Activated B cell treated with CpG ODN at 0.5 μM for 24 hours (primary cell): ENCODE data around the gene MICU2. TPM values are rescaled to one million over a fixed set of nuclear protein-coding genes. Genes with fewer than 3 reads are reported as not detected.

ENCODE experiments used
- ATAC-seq: fragments of 200-7000 bp; cut with Tn5 transposase; one replicate; pipeline ENCODE4 v1.10.0; 2021; ENCODE audit warnings: low read depth, mild to moderate bottlenecking, moderate library complexity
- CTCF ChIA-PET: fragments of 350-600 bp; sonication (Branson Sonifier 250); formaldehyde crosslinking; loops from one replicate; lab custom pipeline; 2021; ENCODE audit warnings: antibody characterized with exemption; lab: Charles Lee
- POLR2A ChIA-PET: fragments of 350-600 bp; sonication (Branson Sonifier 250); formaldehyde crosslinking; loops from one replicate; lab custom pipeline; 2021; ENCODE audit warnings: antibody characterized with exemption; lab: Charles Lee
- DNase-seq: peaks from one replicate; pipeline ENCODE4 v3.0.0; 2022
- H3K27ac Mint-ChIP-seq: one replicate; pipeline ENCODE4 v1.8.0; 2020; ENCODE audit warnings: mixed read lengths
- H3K27me3 Mint-ChIP-seq: one replicate; pipeline ENCODE4 v1.8.0; 2021; ENCODE audit warnings: mixed read lengths
- H3K36me3 Mint-ChIP-seq: one replicate; pipeline ENCODE4 v1.8.0; 2021; ENCODE audit warnings: low read depth, mixed read lengths
- H3K4me1 Mint-ChIP-seq: one replicate; pipeline ENCODE4 v1.8.0; 2021; ENCODE audit warnings: mixed read lengths
- H3K4me3 Mint-ChIP-seq: one replicate; pipeline ENCODE4 v1.8.0; 2020; ENCODE audit warnings: mild to moderate bottlenecking, mixed read lengths
- H3K9me3 Mint-ChIP-seq: one replicate; pipeline ENCODE4 v1.8.0; 2020; ENCODE audit warnings: mixed read lengths
- CTCF ChIP-seq: fragments of 200-600 bp; IDR thresholded peaks from one replicate; pipeline ENCODE4 v1.8.0; 2022; ENCODE audit warnings: antibody characterized with exemption, mild to moderate bottlenecking
- intact Hi-C: fragments of 100-400 bp; cut with micrococcal nuclease; formaldehyde crosslinking; loops from one replicate; pipeline ENCODE4 v1.15.1; 2024
- total RNA-seq: library from RNA; stranded (reverse); gene quantifications from 2 replicates; pipeline ENCODE4 v1.2.3, GENCODE V29; 2022

Gene MICU2
- total RNA-seq, 1 donor from 2014 or later: 41.3 TPM

GRCh38 chr13:21539687-21540086 lies 64.3 kb downstream of the MICU2 start:
- intact Hi-C loops: no loop called here
- ChIA-PET CTCF (no interaction called here), POLR2A (no interaction called here)

GRCh38 chr13:21538753-21539152 lies 65.2 kb downstream of the MICU2 start:
- Mint-ChIP-seq H3K27me3 (no peaks in the 10 kb centered on the region), H3K9me3 (no peaks in the 10 kb centered on the region), H3K36me3 (peaks cover 38% of the 10 kb centered on the region), H3K27ac (peak overlapping the region; percentile 42), H3K4me3 (no peak overlapping the region), H3K4me1 (peaks cover 13% of the 10 kb centered on the region)
- ChIA-PET CTCF (no interaction called here), POLR2A (interaction anchor here (0.6 kb wide), 1 partner anchor 65 kb away, joined by 3 read pairs; no protein-coding TSS in a partner anchor)
- intact Hi-C loops: no loop called here
- DNase-seq: no peak
- no peak for TF ChIP-seq CTCF
- ATAC-seq: no peak

More at GRCh38 chr13:21539687-21540086, 64.3 kb downstream of the MICU2 start:
- no peak overlapping the region for H3K4me3 Mint-ChIP-seq
- H3K9me3 Mint-ChIP-seq: no peaks in the 10 kb centered on the region
- ATAC-seq: no peak
- peaks cover 39% of the 10 kb centered on the region for H3K36me3 Mint-ChIP-seq
- H3K27ac Mint-ChIP-seq: no peak overlapping the region
- no peak for DNase-seq
- TF ChIP-seq CTCF: no peak
- no peaks in the 10 kb centered on the region for H3K27me3 Mint-ChIP-seq
- peaks cover 21% of the 10 kb centered on the region for H3K4me1 Mint-ChIP-seq

GRCh38 chr13:21538280-21538679 lies 65.7 kb downstream of the MICU2 start:
- no peak overlapping the region for H3K27ac Mint-ChIP-seq
- POLR2A ChIA-PET: interaction anchor here (0.6 kb wide), 1 partner anchor 8 kb away, joined by 5 read pairs; no protein-coding TSS in a partner anchor

GRCh38 chr13:21537105-21537504 lies 66.9 kb downstream of the MICU2 start:
- ChIA-PET POLR2A (interaction anchor here (0.7 kb wide), 1 partner anchor 41 kb away, joined by 6 read pairs; no protein-coding TSS in a partner anchor), CTCF (no interaction called here)
- Mint-ChIP-seq H3K9me3 (no peaks in the 10 kb centered on the region), H3K27me3 (no peaks in the 10 kb centered on the region), H3K36me3 (peaks cover 46% of the 10 kb centered on the region), H3K27ac (no peak overlapping the region), H3K4me3 (no peak overlapping the region), H3K4me1 (peaks cover 4% of the 10 kb centered on the region)
- no peak for TF ChIP-seq CTCF
- intact Hi-C loops: no loop called here
- DNase-seq (no peak), ATAC-seq (no peak)

More at GRCh38 chr13:21538280-21538679, 65.7 kb downstream of the MICU2 start:
- intact Hi-C loops: no loop called here
- Mint-ChIP-seq H3K4me3 (no peak overlapping the region), H3K36me3 (peaks cover 38% of the 10 kb centered on the region), H3K27me3 (no peaks in the 10 kb centered on the region), H3K4me1 (peaks cover 11% of the 10 kb centered on the region), H3K9me3 (no peaks in the 10 kb centered on the region)
- no peak for TF ChIP-seq CTCF
- ATAC-seq (no peak), DNase-seq (no peak)
- CTCF ChIA-PET: no interaction called here

GRCh38 chr13:21534760-21535159 lies 69.2 kb downstream of the MICU2 start:
- Mint-ChIP-seq H3K27ac (no peak overlapping the region), H3K4me1 (peaks cover 3% of the 10 kb centered on the region), H3K27me3 (no peaks in the 10 kb centered on the region), H3K9me3 (no peaks in the 10 kb centered on the region), H3K36me3 (peaks cover 58% of the 10 kb centered on the region), H3K4me3 (no peak overlapping the region)
- POLR2A ChIA-PET: no interaction called here
- CTCF ChIA-PET: no interaction called here
- no peak for ATAC-seq
- no peak for TF ChIP-seq CTCF
- no peak for DNase-seq
- intact Hi-C loops: no loop called here
